H9 (cell line): ENCODE results near the gene SLC24A4. TPM values are rescaled to one million over a fixed set of nuclear protein-coding genes. Genes with fewer than 3 reads are reported as not detected.

ENCODE experiments used
- DNase-seq: peaks from one replicate; pipeline ENCODE4 v3.0.0-alpha.2; 2017
- H2AFZ ChIP-seq: one replicate; pipeline ENCODE4 v1.6.1; 2013; ENCODE audit warnings: mild to moderate bottlenecking, low read length, control low read depth, moderate library complexity
- H2AK5ac ChIP-seq: 2 replicates; pipeline ENCODE4 v1.6.1; 2013; ENCODE audit warnings: low read length, control low read depth, mixed read lengths; ENCODE audit not compliant: insufficient read length
- H2BK120ac ChIP-seq: one replicate; pipeline ENCODE4 v1.6.1; 2013; ENCODE audit warnings: low read depth, mild to moderate bottlenecking, low read length, control low read depth, inconsistent platforms; ENCODE audit not compliant: poor library complexity, severe bottlenecking
- H2BK12ac ChIP-seq: 2 replicates; pipeline ENCODE4 v1.6.1; 2013; ENCODE audit warnings: low read length, control low read depth, mixed read lengths, low read depth; ENCODE audit not compliant: insufficient read length
- H2BK15ac ChIP-seq: 2 replicates; pipeline ENCODE4 v1.6.1; 2013; ENCODE audit warnings: low read depth, low read length, control low read depth
- H2BK20ac ChIP-seq: one replicate; pipeline ENCODE4 v1.6.1; 2013; ENCODE audit warnings: low read depth, mild to moderate bottlenecking, low read length, control low read depth, inconsistent platforms; ENCODE audit not compliant: poor library complexity, severe bottlenecking
- H2BK5ac ChIP-seq: 2 replicates; pipeline ENCODE4 v1.6.1; 2013; ENCODE audit warnings: low read length, control low read depth, mixed read lengths; ENCODE audit not compliant: insufficient read length
- H3K14ac ChIP-seq: 2 replicates; pipeline ENCODE4 v1.6.1; 2013; ENCODE audit warnings: low read length, control low read depth; ENCODE audit not compliant: insufficient read depth
- H3K18ac ChIP-seq: 2 replicates; pipeline ENCODE4 v1.6.1; 2013; ENCODE audit warnings: low read depth, mild to moderate bottlenecking, mixed read lengths, low read length, control low read depth; ENCODE audit not compliant: insufficient read length
- H3K23ac ChIP-seq: 2 replicates; pipeline ENCODE4 v1.6.1; 2013; ENCODE audit warnings: low read length, control low read depth, mixed read lengths, low read depth; ENCODE audit not compliant: insufficient read length
- H3K23me2 ChIP-seq: 2 replicates; pipeline ENCODE4 v1.6.1; 2013; ENCODE audit warnings: low read depth, mild to moderate bottlenecking, mixed read lengths, low read length, control low read depth; ENCODE audit not compliant: insufficient read length, poor library complexity, severe bottlenecking
- H3K27ac ChIP-seq: 2 replicates; pipeline ENCODE4 v1.5.1; 2013; ENCODE audit warnings: low read length, control low read depth, mixed read lengths, low read depth; ENCODE audit not compliant: insufficient read length
- H3K27me3 ChIP-seq: 2 replicates; pipeline ENCODE4 v1.6.1; 2013; ENCODE audit warnings: low read length, control low read depth, inconsistent platforms; ENCODE audit not compliant: insufficient read depth
- H3K4ac ChIP-seq: 2 replicates; pipeline ENCODE4 v1.6.1; 2013; ENCODE audit warnings: low read depth, mild to moderate bottlenecking, control low read depth, inconsistent platforms, low read length, moderate library complexity
- H3K4me1 ChIP-seq: 2 replicates; pipeline ENCODE4 v1.6.1; 2013; ENCODE audit warnings: low read length, control low read depth, inconsistent platforms; ENCODE audit not compliant: insufficient read depth
- H3K4me2 ChIP-seq: 2 replicates; pipeline ENCODE4 v1.6.1; 2013; ENCODE audit warnings: low read length, control low read depth, mixed read lengths; ENCODE audit not compliant: insufficient read length, insufficient read depth
- H3K56ac ChIP-seq: 2 replicates; pipeline ENCODE4 v1.6.1; 2013; ENCODE audit warnings: low read depth, mild to moderate bottlenecking, mixed read lengths, low read length, control low read depth; ENCODE audit not compliant: insufficient read length
- H3K79me1 ChIP-seq: 2 replicates; pipeline ENCODE4 v1.6.1; 2013; ENCODE audit warnings: low read depth, mild to moderate bottlenecking, moderate library complexity, low read length, control low read depth, inconsistent platforms; ENCODE audit not compliant: insufficient read depth, poor library complexity, severe bottlenecking
- H3K79me2 ChIP-seq: 2 replicates; pipeline ENCODE4 v1.6.1; 2013; ENCODE audit warnings: low read length, control low read depth, inconsistent platforms; ENCODE audit not compliant: insufficient read depth
- H3K9ac ChIP-seq: 2 replicates; pipeline ENCODE4 v1.6.1; 2013; ENCODE audit warnings: low read length, control low read depth, mixed read lengths; ENCODE audit not compliant: insufficient read length; ENCODE audit errors: extremely low read depth
- H3K9me3 ChIP-seq: one replicate; pipeline ENCODE4 v1.6.1; 2013; ENCODE audit warnings: low read depth, low read length, inconsistent platforms; ENCODE audit not compliant: control insufficient read depth
- H3T11ph ChIP-seq: one replicate; pipeline ENCODE4 v1.6.1; 2013; ENCODE audit warnings: mild to moderate bottlenecking, low read length, control low read depth, inconsistent platforms
- H4K20me1 ChIP-seq: one replicate; pipeline ENCODE4 v1.6.1; 2013; ENCODE audit not compliant: control insufficient read depth, insufficient read length, insufficient read depth
- H4K5ac ChIP-seq: 2 replicates; pipeline ENCODE4 v1.6.1; 2013; ENCODE audit warnings: low read depth, mild to moderate bottlenecking, mixed read lengths, low read length, control low read depth; ENCODE audit not compliant: insufficient read length
- H4K8ac ChIP-seq: replicated peaks from 2 replicates; pipeline ENCODE4 v1.6.1; 2013; ENCODE audit warnings: low read length, control low read depth, mixed read lengths, low read depth; ENCODE audit not compliant: insufficient read length
- H4K91ac ChIP-seq: 2 replicates; pipeline ENCODE4 v1.6.1; 2013; ENCODE audit warnings: low read depth, mild to moderate bottlenecking, moderate library complexity, mixed read lengths, low read length, control low read depth; ENCODE audit not compliant: insufficient read length
- H3K27ac Mint-ChIP-seq, 3 experiments: 2 replicates in 2 of 3; 3 replicates in 1 of 3; pipeline ENCODE4 v1.8.0; 2020 to 2021; ENCODE audit warnings: mixed read lengths in 3 of 3, mild to moderate bottlenecking in 1 of 3, moderate library complexity in 1 of 3
- H3K27me3 Mint-ChIP-seq: 2 replicates; pipeline ENCODE4 v1.8.0; 2021; ENCODE audit warnings: low read depth, mild to moderate bottlenecking, moderate library complexity, mixed read lengths
- H3K36me3 Mint-ChIP-seq, 3 experiments: 2 replicates in 2 of 3; 3 replicates in 1 of 3; pipeline ENCODE4 v1.8.0; 2020 to 2021; ENCODE audit warnings: low read depth in 3 of 3, mixed read lengths in 3 of 3; ENCODE audit not compliant: insufficient read depth in 1 of 3
- H3K4me1 Mint-ChIP-seq, 2 experiments: 2 replicates each; pipeline ENCODE4 v1.8.0; 2020; ENCODE audit warnings: mixed read lengths in 2 of 2
- H3K4me3 Mint-ChIP-seq, 2 experiments: 2 replicates in 1 of 2; 3 replicates in 1 of 2; pipeline ENCODE4 v1.8.0; 2020 to 2021; ENCODE audit warnings: mild to moderate bottlenecking in 2 of 2, mixed read lengths in 2 of 2, moderate library complexity in 1 of 2
- H3K9me3 Mint-ChIP-seq, 2 experiments: 2 replicates in 1 of 2; 3 replicates in 1 of 2; pipeline ENCODE4 v1.8.0; 2020; ENCODE audit warnings: mild to moderate bottlenecking in 2 of 2, mixed read lengths in 2 of 2, moderate library complexity in 1 of 2
- WGBS: extraction: QIAGEN DNeasy Blood & Tissue Kit; methylation state at CpG from one replicate; pipeline ENCODE4 v1.1.7; 2013; ENCODE audit warnings: missing lambda C conversion rate, low lambda C conversion rate, mixed read lengths; ENCODE audit not compliant: insufficient read length; ENCODE audit errors: extremely low coverage; 5-methylcytosine and 5-hydroxymethylcytosine counted together
- total RNA-seq: library from RNA; stranded (reverse); gene quantifications from 2 replicates; pipeline ENCODE4 v1.2.1, GENCODE V29; 2021
- TF ChIP-seq, protein P1 (sequence below): fragments of 200-600 bp; sonication (generic); conservative IDR thresholded peaks from 3 replicates; pipeline ENCODE4 v1.8.0; 2021; ENCODE audit warnings: antibody characterized with exemption, mild to moderate bottlenecking

Gene SLC24A4
- total RNA-seq, 1 experiment from 2014 or later, result 0.24 TPM

GRCh38 chr14:92431199-92431725 lies 108.3 kb downstream of the SLC24A4 start:
- Histone ChIP-seq H3K79me1 (no peaks in the 10 kb centered on the region), H3T11ph (no peak overlapping the region), H3K18ac (no peak overlapping the region), H2BK5ac (no peak overlapping the region), H3K23ac (no peak overlapping the region), H3K79me2 (no peaks in the 10 kb centered on the region), H3K14ac (no peak overlapping the region), H4K20me1 (no peaks in the 10 kb centered on the region), H2AFZ (no peak overlapping the region), H4K8ac (no peak overlapping the region), H3K23me2 (no peaks in the 10 kb centered on the region), H2BK120ac (no peak overlapping the region), H3K9ac (no peak overlapping the region), H3K4me2 (no peak overlapping the region), H4K5ac (no peak overlapping the region), H3K4me1 (no peaks in the 10 kb centered on the region), H3K4ac (no peak overlapping the region), H3K27ac (no peak overlapping the region), H2BK12ac (no peak overlapping the region), H3K27me3 (no peaks in the 10 kb centered on the region), H3K56ac (no peak overlapping the region), H2AK5ac (no peak overlapping the region), H3K9me3 (no peaks in the 10 kb centered on the region), H2BK15ac (no peak overlapping the region), H4K91ac (no peak overlapping the region), H2BK20ac (no peak overlapping the region)
- no peak for DNase-seq
- TF ChIP-seq, protein P1, sequence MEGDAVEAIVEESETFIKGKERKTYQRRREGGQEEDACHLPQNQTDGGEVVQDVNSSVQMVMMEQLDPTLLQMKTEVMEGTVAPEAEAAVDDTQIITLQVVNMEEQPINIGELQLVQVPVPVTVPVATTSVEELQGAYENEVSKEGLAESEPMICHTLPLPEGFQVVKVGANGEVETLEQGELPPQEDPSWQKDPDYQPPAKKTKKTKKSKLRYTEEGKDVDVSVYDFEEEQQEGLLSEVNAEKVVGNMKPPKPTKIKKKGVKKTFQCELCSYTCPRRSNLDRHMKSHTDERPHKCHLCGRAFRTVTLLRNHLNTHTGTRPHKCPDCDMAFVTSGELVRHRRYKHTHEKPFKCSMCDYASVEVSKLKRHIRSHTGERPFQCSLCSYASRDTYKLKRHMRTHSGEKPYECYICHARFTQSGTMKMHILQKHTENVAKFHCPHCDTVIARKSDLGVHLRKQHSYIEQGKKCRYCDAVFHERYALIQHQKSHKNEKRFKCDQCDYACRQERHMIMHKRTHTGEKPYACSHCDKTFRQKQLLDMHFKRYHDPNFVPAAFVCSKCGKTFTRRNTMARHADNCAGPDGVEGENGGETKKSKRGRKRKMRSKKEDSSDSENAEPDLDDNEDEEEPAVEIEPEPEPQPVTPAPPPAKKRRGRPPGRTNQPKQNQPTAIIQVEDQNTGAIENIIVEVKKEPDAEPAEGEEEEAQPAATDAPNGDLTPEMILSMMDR, result no peak
- Mint-ChIP-seq H3K4me3 (no peak overlapping the region), H3K9me3 (peaks cover 0 to 2% of the 10 kb centered on the region in 2 experiments; a peak in 3 of 5 replicates), H3K36me3 (peaks cover 0 to 2% (median 2%) of the 10 kb centered on the region in 3 experiments; a peak in 1 of 7 replicates), H3K27ac (no peak overlapping the region; a peak in 1 of 7 replicates), H3K27me3 (peaks cover 2% of the 10 kb centered on the region; the same call in 1 of the 2 replicates), H3K4me1 (peaks cover 0 to 5% of the 10 kb centered on the region in 2 experiments; a peak in 1 of 4 replicates)
- no CpG with 5 or more reads among the region's 11 CpGs for WGBS
